ENCODE measurements around the gene C1orf167.

DNA sequence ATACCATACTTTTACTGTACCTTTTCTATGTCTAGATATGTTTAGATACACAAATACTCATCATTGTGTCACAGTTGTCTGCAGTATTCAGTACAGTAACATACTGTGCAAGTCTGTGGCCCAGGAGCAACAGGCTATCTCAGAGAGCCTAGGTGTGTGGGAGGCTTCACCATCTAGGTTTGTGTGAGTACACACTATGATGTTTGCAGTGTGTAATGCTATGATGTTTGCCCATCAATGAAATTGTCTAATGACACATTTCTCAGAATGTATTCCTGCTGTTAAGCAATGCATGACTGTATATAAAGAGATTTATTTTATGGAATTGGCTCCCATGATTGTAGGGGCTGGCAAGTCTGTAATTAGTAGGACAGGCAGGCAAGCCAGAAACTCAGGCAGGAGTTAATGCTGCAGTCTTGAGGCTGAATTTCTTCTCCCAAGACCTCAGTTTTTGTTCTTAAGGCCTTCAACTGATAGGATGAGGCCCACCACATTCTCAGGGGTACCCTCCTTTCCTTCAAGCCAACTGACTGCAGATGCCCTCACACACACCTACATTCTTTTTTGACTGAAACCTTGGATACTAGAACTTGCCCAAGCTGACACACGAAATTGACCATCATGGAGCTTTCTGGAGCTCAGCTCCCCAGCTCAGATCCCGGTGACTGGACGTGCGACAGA lies 33.7 kb upstream of the C1orf167 start:
- TF ChIP-seq, protein P1, sequence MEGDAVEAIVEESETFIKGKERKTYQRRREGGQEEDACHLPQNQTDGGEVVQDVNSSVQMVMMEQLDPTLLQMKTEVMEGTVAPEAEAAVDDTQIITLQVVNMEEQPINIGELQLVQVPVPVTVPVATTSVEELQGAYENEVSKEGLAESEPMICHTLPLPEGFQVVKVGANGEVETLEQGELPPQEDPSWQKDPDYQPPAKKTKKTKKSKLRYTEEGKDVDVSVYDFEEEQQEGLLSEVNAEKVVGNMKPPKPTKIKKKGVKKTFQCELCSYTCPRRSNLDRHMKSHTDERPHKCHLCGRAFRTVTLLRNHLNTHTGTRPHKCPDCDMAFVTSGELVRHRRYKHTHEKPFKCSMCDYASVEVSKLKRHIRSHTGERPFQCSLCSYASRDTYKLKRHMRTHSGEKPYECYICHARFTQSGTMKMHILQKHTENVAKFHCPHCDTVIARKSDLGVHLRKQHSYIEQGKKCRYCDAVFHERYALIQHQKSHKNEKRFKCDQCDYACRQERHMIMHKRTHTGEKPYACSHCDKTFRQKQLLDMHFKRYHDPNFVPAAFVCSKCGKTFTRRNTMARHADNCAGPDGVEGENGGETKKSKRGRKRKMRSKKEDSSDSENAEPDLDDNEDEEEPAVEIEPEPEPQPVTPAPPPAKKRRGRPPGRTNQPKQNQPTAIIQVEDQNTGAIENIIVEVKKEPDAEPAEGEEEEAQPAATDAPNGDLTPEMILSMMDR (IDR thresholded peaks at IDR 0.05), result no peak
- no peak for TF ChIP-seq EZH2phosphoT487 (IDR thresholded peaks at IDR 0.05)
- TF ChIP-seq EZH2 (IDR thresholded peaks at IDR 0.05), result no peak
